ENCODE results near the gene RPH3AL. TPM values are rescaled to one million over a fixed set of nuclear protein-coding genes. Genes with fewer than 3 reads are reported as not detected.
A peak's percentile ranks its signal among the peaks of the same experiment; 100 is the strongest.
"Not testable (repeated sequence)": the region's sequence is repeated elsewhere in the genome, so short reads cannot be mapped to it uniquely, and the experiment has no call there.

Gene RPH3AL
- total and polyA plus RNA-seq, 5 donors, result 4.7 to 11.5 (median 9.1) TPM

GRCh38 chr17:228951-229708 lies 123.5 kb downstream of the RPH3AL start:
- H3K4me3 ChIP-seq (ENCODE audit: low read length), result no peak overlapping the region
- 69% methylated on average over 8 of the region's 8 CpGs for WGBS
- H3K27me3 ChIP-seq (ENCODE audit: control insufficient read depth, insufficient read depth), result no peaks in the 10 kb centered on the region
- H3K27ac ChIP-seq (ENCODE audit: low read length), result no peak overlapping the region
- H3K9me3 ChIP-seq (ENCODE audit: control insufficient read depth, low read length), result no peaks in the 10 kb centered on the region
- no peaks in the 10 kb centered on the region for H3K4me1 ChIP-seq (ENCODE audit: control insufficient read depth, insufficient read depth, low read length)
- peak in 1 of 3 donors; percentile 11 for DNase-seq
- intact Hi-C loops (cut with DNase I), result no loop called here
- no peak for ATAC-seq

- intact Hi-C loops (cut with DNase I), result no loop called here
- no peak overlapping the region for H3K4me3 ChIP-seq (ENCODE audit: low read length)
- H3K4me1 ChIP-seq (ENCODE audit: control insufficient read depth, insufficient read depth, low read length), result no peaks in the 10 kb centered on the region
- DNase-seq, result peak in 2 of 3 donors; percentile 14 to 43
- WGBS, result 81% methylated on average over 19 of the region's 19 CpGs
- H3K27me3 ChIP-seq (ENCODE audit: control insufficient read depth, insufficient read depth), result no peaks in the 10 kb centered on the region
- H3K9me3 ChIP-seq (ENCODE audit: control insufficient read depth, low read length), result no peaks in the 10 kb centered on the region
- no peak for ATAC-seq
- H3K27ac ChIP-seq (ENCODE audit: low read length), result no peak overlapping the region
Measured at GRCh38 chr17:227946-228615, 124.5 kb downstream of the RPH3AL start.

- 57% methylated on average over 15 of the region's 15 CpGs for WGBS
- Histone ChIP-seq H3K27me3 (ENCODE audit: control insufficient read depth, insufficient read depth) (no peaks in the 10 kb centered on the region), H3K27ac (ENCODE audit: low read length) (no peak overlapping the region), H3K4me1 (ENCODE audit: control insufficient read depth, insufficient read depth, low read length) (no peaks in the 10 kb centered on the region), H3K4me3 (ENCODE audit: low read length) (no peak overlapping the region), H3K9me3 (ENCODE audit: control insufficient read depth, low read length) (no peaks in the 10 kb centered on the region)
- intact Hi-C loops (cut with DNase I), result no loop called here
- DNase-seq (peak in 2 of 3 donors; percentile 51 to 57), ATAC-seq (peak; percentile 10 to 24)
Measured at GRCh38 chr17:227078-227945, 125.3 kb downstream of the RPH3AL start.

GRCh38 chr17:226108-227077 lies 126.2 kb downstream of the RPH3AL start:
- H3K27ac ChIP-seq (ENCODE audit: low read length), result no peak overlapping the region
- H3K4me3 ChIP-seq (ENCODE audit: low read length), result no peak overlapping the region
- ATAC-seq (no peak), DNase-seq (peak in 2 of 3 donors; percentile 7 to 36)
- H3K27me3 ChIP-seq (ENCODE audit: control insufficient read depth, insufficient read depth), result no peaks in the 10 kb centered on the region
- intact Hi-C loops (cut with DNase I), result no loop called here
- H3K4me1 ChIP-seq (ENCODE audit: control insufficient read depth, insufficient read depth, low read length), result peaks cover 3% of the 10 kb centered on the region
- no peaks in the 10 kb centered on the region for H3K9me3 ChIP-seq (ENCODE audit: control insufficient read depth, low read length)
- WGBS, result 81% methylated on average over 24 of the region's 24 CpGs

GRCh38 chr17:225551-225950 lies 127.1 kb downstream of the RPH3AL start:
- Histone ChIP-seq H3K27me3 (ENCODE audit: control insufficient read depth, insufficient read depth) (no peaks in the 10 kb centered on the region), H3K27ac (ENCODE audit: low read length) (no peak overlapping the region), H3K4me3 (ENCODE audit: low read length) (no peak overlapping the region), H3K9me3 (ENCODE audit: control insufficient read depth, low read length) (no peaks in the 10 kb centered on the region), H3K4me1 (ENCODE audit: control insufficient read depth, insufficient read depth, low read length) (peaks cover 3% of the 10 kb centered on the region)
- 74% methylated on average over 9 of the region's 9 CpGs for WGBS
- ATAC-seq, result no peak
- intact Hi-C loops (cut with DNase I), result no loop called here
- peak in 2 of 3 donors; percentile 5 to 12 for DNase-seq

- H3K9me3 ChIP-seq (ENCODE audit: control insufficient read depth, low read length); H3K27me3 ChIP-seq (ENCODE audit: control insufficient read depth, insufficient read depth); H3K27ac ChIP-seq (ENCODE audit: low read length); H3K4me1 ChIP-seq (ENCODE audit: control insufficient read depth, insufficient read depth, low read length); DNase-seq; intact Hi-C loops (cut with DNase I); ATAC-seq; H3K4me3 ChIP-seq (ENCODE audit: low read length): not testable (repeated sequence)
- whole genome bisulfite sequencing, result 98% methylated on average over 2 of the region's 2 CpGs
Measured at GRCh38 chr17:224576-224975, 128.0 kb downstream of the RPH3AL start.

- intact Hi-C loops (cut with DNase I), result no loop called here
- Histone ChIP-seq H3K27ac (ENCODE audit: low read length) (no peak overlapping the region), H3K4me1 (ENCODE audit: control insufficient read depth, insufficient read depth, low read length) (peaks cover 3% of the 10 kb centered on the region), H3K27me3 (ENCODE audit: control insufficient read depth, insufficient read depth) (no peaks in the 10 kb centered on the region), H3K9me3 (ENCODE audit: control insufficient read depth, low read length) (no peaks in the 10 kb centered on the region), H3K4me3 (ENCODE audit: low read length) (no peak overlapping the region)
- peak in 2 of 3 donors; percentile 5 to 35 for DNase-seq
- WGBS, result 80% methylated on average over 12 of the region's 12 CpGs
- no peak for ATAC-seq
Measured at GRCh38 chr17:223723-224471, 128.7 kb downstream of the RPH3AL start.

- DNase-seq (peak; percentile 66 to 87 (median 80)), ATAC-seq (peak; percentile 64 to 69)
- intact Hi-C loops (cut with DNase I), result no loop called here
- Histone ChIP-seq H3K27me3 (ENCODE audit: control insufficient read depth, insufficient read depth) (no peaks in the 10 kb centered on the region), H3K4me1 (ENCODE audit: control insufficient read depth, insufficient read depth, low read length) (peaks cover 3% of the 10 kb centered on the region), H3K9me3 (ENCODE audit: control insufficient read depth, low read length) (no peaks in the 10 kb centered on the region), H3K27ac (ENCODE audit: low read length) (no peak overlapping the region), H3K4me3 (ENCODE audit: low read length) (no peak overlapping the region)
- WGBS, result 69% methylated on average over 8 of the region's 8 CpGs
Measured at GRCh38 chr17:222172-222571, 130.4 kb downstream of the RPH3AL start.

GRCh38 chr17:219696-220095 lies 132.9 kb downstream of the RPH3AL start:
- Histone ChIP-seq H3K27me3 (ENCODE audit: control insufficient read depth, insufficient read depth) (no peaks in the 10 kb centered on the region), H3K9me3 (ENCODE audit: control insufficient read depth, low read length) (no peaks in the 10 kb centered on the region), H3K27ac (ENCODE audit: low read length) (no peak overlapping the region), H3K4me3 (ENCODE audit: low read length) (no peak overlapping the region), H3K4me1 (ENCODE audit: control insufficient read depth, insufficient read depth, low read length) (peaks cover 3% of the 10 kb centered on the region)
- DNase-seq, result peak in 1 of 3 donors; percentile 9
- no peak for ATAC-seq
- intact Hi-C loops (cut with DNase I), result no loop called here
- WGBS, result 91% methylated on average over 10 of the region's 10 CpGs

All from right cardiac atrium (tissue), 5 donors.